ENCODE measurements around the gene ZFP28. TPM values are rescaled to one million over a fixed set of nuclear protein-coding genes. Genes with fewer than 3 reads are reported as not detected.

Gene ZFP28
- total and polyA plus RNA-seq, 7 experiments from 2014 or later = 2.4 to 10.6 (median 4.5) TPM

- H3K9me3 Mint-ChIP-seq = peaks cover 10 to 68% (median 36%) of the 10 kb centered on the region in 11 donors
- Histone ChIP-seq H3K27ac (ENCODE audit: low read depth, low read length) (no peak overlapping the region), H3K36me3 (ENCODE audit: control insufficient read depth in 2 of 3, insufficient read depth in 3 of 3, low read length in 3 of 3) (peaks cover 0 to 34% (median 4%) of the 10 kb centered on the region in 3 experiments), H3K4me3 (ENCODE audit: low read length) (no peak overlapping the region), H3K9me3 (ENCODE audit: control insufficient read depth in 2 of 3, low read length in 3 of 3) (peaks cover 0 to 30% (median 0%) of the 10 kb centered on the region in 3 experiments), H3K27me3 (ENCODE audit: control insufficient read depth in 2 of 2, insufficient read depth in 2 of 2, low read length in 2 of 2) (no peaks in the 10 kb centered on the region), H3K4me1 (ENCODE audit: control insufficient read depth in 2 of 2, insufficient read depth in 2 of 2, low read length in 2 of 2) (peaks cover 0 to 3% of the 10 kb centered on the region in 2 donors)
- no peaks in the 10 kb centered on the region for H3K27me3 Mint-ChIP-seq
- H3K4me1 Mint-ChIP-seq = peaks cover 19 to 32% (median 24%) of the 10 kb centered on the region in 7 donors
- DNase-seq (no peak), ATAC-seq (no peak)
- ChIA-PET CTCF (no interaction called here), POLR2A (no interaction called here)
- intact Hi-C loops (cut with micrococcal nuclease) = loop anchor here in 1 of 2 donors (5.0 to 10.0 kb wide), 2 partner anchors 595 to 1557 kb away; partner anchors contain the start of genes ZNF264 and ZNF329
- no peak overlapping the region for H3K27ac Mint-ChIP-seq
- H3K4me3 Mint-ChIP-seq = peak overlapping the region in 4 of 10 donors; percentile 7 to 62 (median 35)
- H3K36me3 Mint-ChIP-seq = peaks cover 33 to 59% (median 54%) of the 10 kb centered on the region in 5 donors
Observed at GRCh38 chr19:56597696-56598095, 58.9 kb downstream of the ZFP28 start.

GRCh38 chr19:56601375-56601774 lies 62.6 kb downstream of the ZFP28 start:
- H3K9me3 ChIP-seq (ENCODE audit: control insufficient read depth in 2 of 3, low read length in 3 of 3) = peaks cover 0 to 63% (median 0%) of the 10 kb centered on the region in 3 experiments

GRCh38 chr19:56603829-56604228 lies 65.1 kb downstream of the ZFP28 start:
- H3K27ac Mint-ChIP-seq = no peak overlapping the region
- no peak overlapping the region for H3K27ac ChIP-seq (ENCODE audit: low read depth, low read length)
- intact Hi-C loops (cut with micrococcal nuclease) = no loop called here
- H3K36me3 ChIP-seq (ENCODE audit: control insufficient read depth in 2 of 3, insufficient read depth in 3 of 3, low read length in 3 of 3) = peaks cover 0 to 41% (median 4%) of the 10 kb centered on the region in 3 experiments
- H3K4me3 ChIP-seq (ENCODE audit: low read length) = no peak overlapping the region
- peaks cover 0 to 79% (median 13%) of the 10 kb centered on the region in 3 experiments for H3K9me3 ChIP-seq (ENCODE audit: control insufficient read depth in 2 of 3, low read length in 3 of 3)
- POLR2A ChIA-PET = no interaction called here
- CTCF ChIA-PET = no interaction called here
- peaks cover 0 to 8% (median 4%) of the 10 kb centered on the region in 7 donors for H3K4me1 Mint-ChIP-seq
- H3K4me3 Mint-ChIP-seq = no peak overlapping the region
- ATAC-seq (no peak), DNase-seq (no peak)
- no peaks in the 10 kb centered on the region for H3K27me3 ChIP-seq (ENCODE audit: control insufficient read depth in 2 of 2, insufficient read depth in 2 of 2, low read length in 2 of 2)
- peaks cover 11 to 97% (median 67%) of the 10 kb centered on the region in 11 donors for H3K9me3 Mint-ChIP-seq
- H3K27me3 Mint-ChIP-seq = no peaks in the 10 kb centered on the region
- H3K36me3 Mint-ChIP-seq = peaks cover 34 to 86% (median 78%) of the 10 kb centered on the region in 5 donors
- H3K4me1 ChIP-seq (ENCODE audit: control insufficient read depth in 2 of 2, insufficient read depth in 2 of 2, low read length in 2 of 2) = no peaks in the 10 kb centered on the region

More at GRCh38 chr19:56601375-56601774, 62.6 kb downstream of the ZFP28 start:
- Histone ChIP-seq H3K4me3 (ENCODE audit: low read length) (no peak overlapping the region), H3K27ac (ENCODE audit: low read depth, low read length) (no peak overlapping the region), H3K27me3 (ENCODE audit: control insufficient read depth in 2 of 2, insufficient read depth in 2 of 2, low read length in 2 of 2) (no peaks in the 10 kb centered on the region), H3K4me1 (ENCODE audit: control insufficient read depth in 2 of 2, insufficient read depth in 2 of 2, low read length in 2 of 2) (peaks cover 0 to 3% of the 10 kb centered on the region in 2 donors), H3K36me3 (ENCODE audit: control insufficient read depth in 2 of 3, insufficient read depth in 3 of 3, low read length in 3 of 3) (peaks cover 0 to 47% (median 4%) of the 10 kb centered on the region in 3 experiments)
- no peaks in the 10 kb centered on the region for H3K27me3 Mint-ChIP-seq
- H3K27ac Mint-ChIP-seq = no peak overlapping the region
- no peak overlapping the region for H3K4me3 Mint-ChIP-seq
- peaks cover 13 to 90% (median 53%) of the 10 kb centered on the region in 11 donors for H3K9me3 Mint-ChIP-seq
- H3K4me1 Mint-ChIP-seq = peaks cover under 1 to 15% (median 12%) of the 10 kb centered on the region in 7 donors
- no peak for DNase-seq
- CTCF ChIA-PET = no interaction called here
- peaks cover 41 to 83% (median 73%) of the 10 kb centered on the region in 5 donors for H3K36me3 Mint-ChIP-seq
- POLR2A ChIA-PET = no interaction called here
- intact Hi-C loops (cut with micrococcal nuclease) = no loop called here
- ATAC-seq = no peak

Other genes with a start within 250 kb of the ZFP28 start
- 10 to 100 TPM in 4 of 5 experiments, 1 to 10 TPM in 1; 8.0 to 15.4 (median 11.8) TPM for gene ZSCAN5A, start 224.1 kb upstream of the ZFP28 start, total RNA-seq
- 1 to 10 TPM; 6.7 to 7.6 TPM for gene ZSCAN5A, start 224.1 kb upstream of the ZFP28 start, polyA plus RNA-seq
- gene ZNF582, start 145.4 kb upstream of the ZFP28 start, total RNA-seq = 1 to 10 TPM; 1.7 to 7.6 (median 3.3) TPM
- 1 to 10 TPM; 5.7 to 5.8 TPM for gene ZNF582, start 145.4 kb upstream of the ZFP28 start, polyA plus RNA-seq
- gene ZNF583, start 134.6 kb upstream of the ZFP28 start, total RNA-seq = 10 to 100 TPM in 2 of 5 experiments, 1 to 10 TPM in 3; 2.4 to 14.3 (median 3.1) TPM
- 10 to 100 TPM; 16.3 to 20.1 TPM for gene ZNF583, start 134.6 kb upstream of the ZFP28 start, polyA plus RNA-seq
- gene ZNF667, start 61.6 kb upstream of the ZFP28 start, total RNA-seq = 1 to 10 TPM in 4 of 5 experiments, not detected in 1; 1.1 to 8.1 (median 2.2) TPM
- 1 to 10 TPM; 2.3 to 3.1 TPM for gene ZNF667, start 61.6 kb upstream of the ZFP28 start, polyA plus RNA-seq
- 1 to 10 TPM in 3 of 5 experiments, under 1 TPM in 2; 0.22 to 2.3 (median 1.6) TPM for gene ZNF471, start 31.1 kb upstream of the ZFP28 start, total RNA-seq
- 1 to 10 TPM; 1.1 to 1.6 TPM for gene ZNF471, start 31.1 kb upstream of the ZFP28 start, polyA plus RNA-seq
- gene ZNF470, start 28.5 kb downstream of the ZFP28 start, total RNA-seq = 1 to 10 TPM in 4 of 5 experiments, under 1 TPM in 1; 0.98 to 5.9 (median 2.4) TPM
- gene ZNF470, start 28.5 kb downstream of the ZFP28 start, polyA plus RNA-seq = 1 to 10 TPM; 2.1 to 3.5 TPM
- gene ZNF71, start 56.4 kb downstream of the ZFP28 start, total RNA-seq = 1 to 10 TPM; 4.5 to 7.7 (median 6.6) TPM
- 10 to 100 TPM in 1 of 2 donors, 1 to 10 TPM in 1; 7.7 to 12.9 TPM for gene ZNF71, start 56.4 kb downstream of the ZFP28 start, polyA plus RNA-seq
- under 1 TPM in 2 of 5 experiments, not detected in 3; 0.31 to 0.37 TPM for gene SMIM17, start 104.2 kb downstream of the ZFP28 start, total RNA-seq
- not detected for gene SMIM17, start 104.2 kb downstream of the ZFP28 start, polyA plus RNA-seq
- gene ZNF835, start 132.8 kb downstream of the ZFP28 start, total RNA-seq = 1 to 10 TPM in 4 of 5 experiments, under 1 TPM in 1; 0.73 to 5.7 (median 1.4) TPM
- 10 to 100 TPM in 1 of 2 donors, 1 to 10 TPM in 1; 1.9 to 10.4 TPM for gene ZNF835, start 132.8 kb downstream of the ZFP28 start, polyA plus RNA-seq